Activated CD4-positive, alpha-beta T cell treated with anti-CD3 and anti-CD28 coated beads for 4 hours (primary cell): Measurements from ENCODE around the gene XRCC5.

Source experiments
- DNase-seq, 2 donors: peaks; one replicate each; pipeline ENCODE4 v3.0.0-alpha.2; 2020

The XRCC5 gene

DNA sequence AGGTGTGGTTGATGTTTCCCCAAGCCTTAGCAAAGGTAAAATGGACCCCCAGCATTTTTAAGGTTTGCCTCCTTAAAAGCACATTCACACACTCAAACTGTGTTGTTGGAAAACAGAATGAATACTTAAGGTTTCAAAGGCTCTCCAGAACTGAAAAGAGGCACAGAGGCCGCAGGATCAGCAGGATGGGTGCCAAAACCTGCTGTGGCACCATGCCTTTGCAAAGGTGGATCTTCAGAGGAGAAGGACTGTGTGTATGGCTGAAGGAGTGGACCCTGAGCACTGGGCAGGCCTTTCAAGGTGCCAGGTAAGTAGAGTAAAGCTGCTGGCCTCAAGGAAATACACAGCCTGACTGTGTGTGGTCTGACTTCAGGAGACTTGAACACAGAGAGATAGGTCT lies 127.3 kb downstream of the XRCC5 start:
- no peak for DNase-seq

DNA sequence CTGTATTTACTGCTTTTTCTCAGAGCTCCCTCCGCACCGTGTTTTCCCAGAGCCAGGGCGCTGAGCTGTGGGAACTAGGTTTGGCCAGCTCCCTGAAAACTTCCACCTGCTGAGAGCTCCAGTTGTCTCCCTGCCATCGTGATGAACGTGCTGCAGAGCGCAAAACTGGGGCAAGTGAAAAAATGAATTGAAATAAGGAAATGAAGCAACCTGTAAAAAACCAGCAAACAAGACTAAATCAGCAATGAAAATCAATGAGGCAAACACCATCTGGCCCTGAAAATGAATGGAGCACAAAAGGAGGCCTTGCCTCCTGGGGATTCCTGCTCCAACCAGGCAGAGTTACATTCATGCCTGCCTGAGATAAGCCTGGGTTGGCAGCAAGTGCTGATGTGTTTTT lies 133.2 kb downstream of the XRCC5 start:
- DNase-seq = no peak

DNA sequence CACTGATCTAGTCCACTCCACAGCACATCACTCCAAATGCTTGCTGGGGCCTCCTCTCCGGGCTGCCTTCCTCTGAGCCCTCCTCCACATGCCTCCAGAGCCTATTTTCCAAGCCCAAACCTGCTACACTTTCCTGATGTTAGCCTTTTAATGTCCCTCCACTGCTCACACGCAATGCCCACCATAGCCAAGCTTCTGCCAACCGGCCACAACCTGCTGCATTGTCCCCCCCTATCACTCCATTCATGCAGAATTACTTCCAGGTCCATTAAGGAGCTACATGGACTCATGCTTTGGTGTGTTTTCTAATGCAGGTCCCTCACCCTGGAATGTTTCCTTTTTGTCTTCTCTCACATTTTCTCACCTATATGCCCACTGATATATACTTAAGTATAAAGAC lies 133.9 kb downstream of the XRCC5 start:
- no peak for DNase-seq

DNA sequence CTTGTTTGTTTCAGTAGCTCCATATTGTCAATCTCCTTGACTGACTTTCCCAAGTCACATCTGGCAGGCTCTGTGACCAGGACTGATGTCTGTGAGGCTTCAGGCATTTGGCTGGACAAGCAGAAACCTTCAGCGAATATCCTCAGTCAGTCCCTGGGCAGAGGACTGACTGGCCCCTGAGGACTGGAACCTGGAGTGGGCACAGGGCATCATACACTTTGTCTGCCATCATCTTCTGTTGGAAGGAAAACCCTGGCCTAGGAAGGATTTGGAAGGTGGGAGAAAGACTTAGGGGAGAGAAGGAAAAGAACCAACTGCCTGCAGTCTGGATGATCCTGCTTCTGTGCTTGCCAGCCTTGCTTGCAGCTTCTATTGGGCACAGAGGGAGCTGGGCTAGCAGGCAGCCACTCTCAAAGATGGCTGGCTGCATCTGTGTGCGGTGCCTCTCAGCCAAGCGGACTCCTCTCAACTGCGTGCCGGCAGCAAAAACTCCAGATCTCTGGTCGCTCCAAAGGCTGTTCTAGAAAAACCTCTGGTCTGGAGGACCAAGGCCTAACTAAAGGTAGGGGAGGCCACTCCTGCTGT lies 136.3 kb downstream of the XRCC5 start:
- no peak for DNase-seq

DNA sequence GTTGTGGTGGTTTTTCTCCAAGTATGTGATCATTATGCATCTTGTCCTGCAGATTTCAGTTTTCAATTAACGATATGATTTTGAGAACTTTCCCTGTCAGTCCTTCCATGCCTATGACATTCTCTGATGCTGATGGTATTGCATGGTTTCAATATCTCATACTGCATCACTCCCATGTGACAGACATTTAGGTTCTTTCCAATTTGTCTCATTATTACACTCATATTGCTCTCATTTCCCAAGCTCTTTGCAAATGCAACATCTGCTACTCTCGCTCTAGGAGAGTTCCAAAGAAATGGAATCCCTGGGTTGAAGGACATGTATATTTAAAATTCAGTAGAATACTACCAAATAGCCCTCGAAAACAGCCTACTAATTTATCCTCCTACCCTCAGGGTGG lies 137.6 kb downstream of the XRCC5 start:
- no peak for DNase-seq
